ENCODE data around the gene ATP8B1. TPM values are rescaled to one million over a fixed set of nuclear protein-coding genes. Genes with fewer than 3 reads are reported as not detected.

Gene ATP8B1
- total and polyA plus RNA-seq, 2 of the 8 experiments (the other 6 are each of a cell fraction or from before 2014, with no cell fraction given) = 1.1 to 4.6 TPM

GRCh38 chr18:57806201-57806977 lies 3.3 kb upstream of the ATP8B1 start:
- Histone ChIP-seq H2BK5ac (ENCODE audit: low read depth, low read length) (no peak overlapping the region), H2BK15ac (ENCODE audit: low read length) (no peak overlapping the region), H3K23me2 (ENCODE audit: low read depth, low read length) (peaks cover 22% of the 10 kb centered on the region), H4K91ac (replicated peaks; ENCODE audit: insufficient read length, low read length) (no peak overlapping the region), H3K4ac (replicated peaks; ENCODE audit: insufficient read length, low read depth, low read length) (no peak overlapping the region), H4K20me1 (replicated peaks in 1 of 2; ENCODE audit: control insufficient read depth in 1 of 2, insufficient read depth in 2 of 2, low read length in 2 of 2) (no peaks in the 10 kb centered on the region), H3K4me1 (replicated peaks in 1 of 4; ENCODE audit: control insufficient read depth in 3 of 4, insufficient read depth in 4 of 4, low read length in 3 of 4) (peaks cover 2 to 10% (median 6%) of the 10 kb centered on the region in 4 experiments; a peak in 5 of 7 replicates), H3K79me1 (ENCODE audit: low read depth, low read length) (no peaks in the 10 kb centered on the region), H3K9ac (replicated peaks in 1 of 4; ENCODE audit: extremely low read depth in 1 of 4, low read depth in 3 of 4, low read length in 3 of 4) (no peak overlapping the region; a peak in 1 of 7 replicates), H2AK5ac (ENCODE audit: low read depth, low read length) (no peak overlapping the region), H2BK120ac (replicated peaks; ENCODE audit: low read depth, low read length) (no peak overlapping the region), H3K14ac (ENCODE audit: insufficient read length) (no peak overlapping the region), H3K9me3 (ENCODE audit: insufficient read depth in 2 of 2, low read depth in 1 of 2, low read length in 1 of 2) (no peaks in the 10 kb centered on the region), H3K18ac (ENCODE audit: extremely low read depth, low read length) (no peak overlapping the region), H2BK12ac (ENCODE audit: low read depth, low read length) (no peak overlapping the region), H2BK20ac (ENCODE audit: low read length) (no peak overlapping the region), H3K4me2 (ENCODE audit: insufficient read depth in 1 of 2, low read depth in 2 of 2, low read length in 2 of 2) (no peak overlapping the region), H4K5ac (ENCODE audit: insufficient read length, low read depth, low read length) (no peak overlapping the region), H2AFZ (ENCODE audit: low read length) (no peak overlapping the region), H3K27me3 (replicated peaks in 1 of 4; ENCODE audit: control insufficient read depth in 3 of 4, extremely low read depth in 1 of 4, insufficient read depth in 3 of 4, low read length in 3 of 4) (peaks cover 11 to 33% (median 27%) of the 10 kb centered on the region in 4 experiments), H3K23ac (ENCODE audit: insufficient read length) (no peak overlapping the region), H3K36me3 (ENCODE audit: control insufficient read depth in 2 of 4, insufficient read depth in 4 of 4, low read length in 3 of 4) (no peaks in the 10 kb centered on the region), H4K8ac (ENCODE audit: extremely low read depth, insufficient read depth, low read length) (no peak overlapping the region), H3K79me2 (ENCODE audit: control insufficient read depth in 1 of 2, insufficient read depth in 2 of 2, low read length in 2 of 2) (no peaks in the 10 kb centered on the region), H3K56ac (replicated peaks; ENCODE audit: insufficient read length, low read depth, low read length) (no peak overlapping the region), H3K4me3 (ENCODE audit: extremely low read depth in 1 of 4, insufficient read depth in 2 of 4, low read depth in 3 of 4, low read length in 4 of 4) (no peak overlapping the region), H3K27ac (ENCODE audit: low read depth, low read length) (no peak overlapping the region)
- CTCF ChIA-PET (ENCODE audit: partially characterized antibody) = interaction anchor here (0.8 to 1.4 kb wide), 2 partner anchors 49 to 53 kb away, joined by 3 to 4 read pairs; no protein-coding TSS in a partner anchor
- FAIRE-seq = no peak
- POLR2A ChIA-PET (ENCODE audit: partially characterized antibody) = no interaction called here
- DNase-seq (ENCODE audit: low read depth in 1 of 2, low spot score in 2 of 2) = no peak
- TF ChIP-seq ATF3 (IDR thresholded peaks at IDR 0.05; ENCODE audit: insufficient read depth, low read depth, low read length) (no peak), SRF (IDR thresholded peaks at IDR 0.05; ENCODE audit: low read depth, low read length) (no peak)
- 88% methylated on average over 7 of the region's 7 CpGs; no CpG with 5 or more reads in 1 of the 2 experiments for WGBS, 2 experiments (ENCODE audit: extremely low coverage in 1 of 2, insufficient coverage in 1 of 2, insufficient read length in 1 of 2, insufficient replicate concordance in 2 of 2, low coverage in 1 of 2, low lambda C conversion rate in 2 of 2, missing lambda C conversion rate in 1 of 2)

Measured in H1 (cell line).